CD14-positive monocyte (primary cell): ENCODE results near the gene EMILIN3. TPM values are rescaled to one million over a fixed set of nuclear protein-coding genes. Genes with fewer than 3 reads are reported as not detected.

ENCODE experiments used
- DNase-seq, 3 donors: peaks; one replicate each; pipeline ENCODE4 v3.0.0-alpha.2; 2011 to 2022
- H2AFZ ChIP-seq: 2 replicates; pipeline ENCODE4 v1.6.0; 2012; ENCODE audit warnings: mild to moderate bottlenecking, low read depth, low read length, inconsistent platforms; ENCODE audit not compliant: insufficient read depth, poor library complexity, severe bottlenecking
- H3K27ac ChIP-seq, 2 donors: 1 replicate in 1 of 2; 2 replicates in 1 of 2; pipeline ENCODE4 v1.5.1; 2012 to 2013; ENCODE audit warnings: low read length in 2 of 2, control low read depth in 1 of 2, inconsistent platforms in 1 of 2, low read depth in 1 of 2, mild to moderate bottlenecking in 1 of 2
- H3K27me3 ChIP-seq, 2 donors: one replicate each; pipeline versions ENCODE4 v1.6.0 to v1.6.1; 2011 to 2013; ENCODE audit warnings: low read length in 2 of 2; ENCODE audit not compliant: control insufficient read depth in 2 of 2, insufficient read depth in 2 of 2
- H3K36me3 ChIP-seq, 2 donors: replicated peaks in 1 of 2; 1 replicate in 1 of 2; 2 replicates in 1 of 2; pipeline versions ENCODE4 v1.5.1 to v1.6.1; 2012 to 2013; ENCODE audit warnings: low read length in 2 of 2, control low read depth in 1 of 2, inconsistent platforms in 1 of 2, mild to moderate bottlenecking in 1 of 2; ENCODE audit not compliant: insufficient read depth in 2 of 2, control insufficient read depth in 1 of 2
- H3K4me1 ChIP-seq, 2 donors: 1 replicate in 1 of 2; 2 replicates in 1 of 2; pipeline versions ENCODE4 v1.5.1 to v1.6.1; 2012 to 2013; ENCODE audit warnings: low read length in 2 of 2, control low read depth in 1 of 2, inconsistent platforms in 1 of 2, mild to moderate bottlenecking in 1 of 2, moderate library complexity in 1 of 2; ENCODE audit not compliant: insufficient read depth in 2 of 2, control insufficient read depth in 1 of 2
- H3K4me2 ChIP-seq: replicated peaks from 2 replicates; pipeline ENCODE3; 2012; ENCODE audit warnings: low read length, moderate library complexity, mild to moderate bottlenecking; ENCODE audit not compliant: poor library complexity, severe bottlenecking; ENCODE audit errors: extremely low read depth
- H3K4me3 ChIP-seq, 3 experiments: fragments of 200-600 bp in 1 of 3; sonication (generic) in 1 of 3; replicated peaks in 1 of 3; 1 replicate in 2 of 3; 2 replicates in 1 of 3; pipeline ENCODE4 v1.5.1; 2011 to 2013; ENCODE audit warnings: low read length in 3 of 3, mild to moderate bottlenecking in 3 of 3, control low read depth in 2 of 3, low read depth in 2 of 3, inconsistent platforms in 1 of 3, moderate library complexity in 1 of 3
- H3K79me2 ChIP-seq: 2 replicates; pipeline ENCODE4 v1.6.0; 2012; ENCODE audit warnings: mild to moderate bottlenecking, control low read depth, inconsistent platforms, low read length, moderate library complexity; ENCODE audit not compliant: insufficient read depth
- H3K9ac ChIP-seq: 2 replicates; pipeline ENCODE4 v1.6.0; 2017; ENCODE audit warnings: low read length, mild to moderate bottlenecking; ENCODE audit not compliant: insufficient read depth, poor library complexity, severe bottlenecking
- H3K9me3 ChIP-seq, 2 donors: replicated peaks in 1 of 2; 1 replicate in 1 of 2; 2 replicates in 1 of 2; pipeline versions ENCODE4 v1.5.1 to v1.6.1; 2012 to 2013; ENCODE audit warnings: low read length in 2 of 2, control low read depth in 1 of 2; ENCODE audit not compliant: control insufficient read depth in 1 of 2, insufficient read depth in 1 of 2
- H4K20me1 ChIP-seq: 2 replicates; pipeline ENCODE4 v1.6.0; 2012; ENCODE audit warnings: mild to moderate bottlenecking, low read length, control low read depth, moderate library complexity; ENCODE audit not compliant: insufficient read depth
- H3K27ac Mint-ChIP-seq, 7 donors: one replicate each; pipeline ENCODE4 v1.8.0; 2020; ENCODE audit warnings: mild to moderate bottlenecking in 7 of 7, mixed read lengths in 7 of 7, moderate library complexity in 6 of 7, inconsistent platforms in 2 of 7
- H3K27me3 Mint-ChIP-seq, 3 donors: one replicate each; pipeline ENCODE4 v1.8.0; 2021 to 2022; ENCODE audit warnings: low read depth in 3 of 3, mild to moderate bottlenecking in 3 of 3, mixed read lengths in 3 of 3, moderate library complexity in 3 of 3, inconsistent platforms in 1 of 3
- H3K36me3 Mint-ChIP-seq, 2 donors: one replicate each; pipeline ENCODE4 v1.8.0; 2020; ENCODE audit warnings: mixed read lengths in 2 of 2, inconsistent platforms in 1 of 2, mild to moderate bottlenecking in 1 of 2
- H3K4me1 Mint-ChIP-seq: one replicate; pipeline ENCODE4 v1.8.0; 2020; ENCODE audit warnings: mild to moderate bottlenecking, mixed read lengths
- H3K4me3 Mint-ChIP-seq, 2 donors: one replicate each; pipeline ENCODE4 v1.8.0; 2020; ENCODE audit warnings: mild to moderate bottlenecking in 2 of 2, mixed read lengths in 2 of 2, moderate library complexity in 1 of 2
- H3K9me3 Mint-ChIP-seq, 7 donors: one replicate each; pipeline ENCODE4 v1.8.0; 2020 to 2022; ENCODE audit warnings: mixed read lengths in 7 of 7, mild to moderate bottlenecking in 6 of 7, moderate library complexity in 6 of 7, inconsistent platforms in 2 of 7
- CTCF ChIP-seq: fragments of 200-600 bp; IDR thresholded peaks from one replicate; pipeline ENCODE4 v1.8.0; 2022; ENCODE audit warnings: antibody characterized with exemption, mild to moderate bottlenecking
- WGBS: methylation state at CpG from one replicate; pipeline ENCODE4 v1.1.5; 2013; ENCODE audit warnings: missing lambda C conversion rate; ENCODE audit not compliant: insufficient coverage; 5-methylcytosine and 5-hydroxymethylcytosine counted together
- intact Hi-C, 2 donors: fragments of 100-400 bp; cut with micrococcal nuclease; formaldehyde crosslinking; loops; one replicate each; pipeline versions ENCODE4 v1.15.0 to v1.15.1; 2023
- polyA plus RNA-seq, 3 donors: library from polyadenylated mRNA; depleted of rRNA in 1 of 3; unstranded in 2 of 3; stranded (reverse) in 1 of 3; fragments of 300-500 nt in 2 of 3; fragments of >200 nt in 1 of 3; fragmentation: Illumina TruSeq in 2 of 3; gene quantifications; 1 replicate in 2 of 3; 2 replicates in 1 of 3; pipeline ENCODE4 v1.2.3, GENCODE V29; 2012 to 2021

EMILIN3 gene
- polyA plus RNA-seq, 3 donors: not detected

- Histone ChIP-seq H3K4me3 (no peak overlapping the region), H3K36me3 (peaks cover 63 to 97% of the 10 kb centered on the region in 2 donors), H3K4me2 (no peak overlapping the region), H3K79me2 (no peaks in the 10 kb centered on the region), H3K4me1 (peaks cover 7% of the 10 kb centered on the region in 2 donors), H3K9ac (no peak overlapping the region), H3K27ac (no peak overlapping the region), H2AFZ (no peak overlapping the region), H3K27me3 (no peaks in the 10 kb centered on the region), H4K20me1 (no peaks in the 10 kb centered on the region), H3K9me3 (no peaks in the 10 kb centered on the region)
- no peak for TF ChIP-seq CTCF
- intact Hi-C loops: no loop called here
- no peak overlapping the region for H3K4me3 Mint-ChIP-seq
- H3K9me3 Mint-ChIP-seq: no peaks in the 10 kb centered on the region
- peak overlapping the region in 1 of 7 donors; percentile 71 for H3K27ac Mint-ChIP-seq
- WGBS: 96% methylated on average over 5 of the region's 7 CpGs
- H3K4me1 Mint-ChIP-seq: peaks cover 18% of the 10 kb centered on the region
- peaks cover 0 to 8% (median 6%) of the 10 kb centered on the region in 3 donors for H3K27me3 Mint-ChIP-seq
- H3K36me3 Mint-ChIP-seq: peaks cover 81 to 89% of the 10 kb centered on the region in 2 donors
- no peak for DNase-seq
Observed at GRCh38 chr20:41406896-41407444, 40.4 kb upstream of the EMILIN3 start.

GRCh38 chr20:41406353-41406752 lies 39.7 kb upstream of the EMILIN3 start:
- H2AFZ ChIP-seq: no peak overlapping the region
- no peaks in the 10 kb centered on the region for H3K79me2 ChIP-seq
- H3K9me3 Mint-ChIP-seq: no peaks in the 10 kb centered on the region
- H3K4me2 ChIP-seq: no peak overlapping the region
- peaks cover 0 to 8% (median 6%) of the 10 kb centered on the region in 3 donors for H3K27me3 Mint-ChIP-seq
- no peak overlapping the region for H3K27ac Mint-ChIP-seq
- peaks cover 58 to 94% of the 10 kb centered on the region in 2 donors for H3K36me3 ChIP-seq
- H3K4me1 Mint-ChIP-seq: peaks cover 18% of the 10 kb centered on the region
- no peaks in the 10 kb centered on the region for H4K20me1 ChIP-seq
- H3K9me3 ChIP-seq: no peaks in the 10 kb centered on the region
- DNase-seq: no peak
- H3K4me3 ChIP-seq: no peak overlapping the region
- intact Hi-C loops: no loop called here
- peaks cover 78 to 89% of the 10 kb centered on the region in 2 donors for H3K36me3 Mint-ChIP-seq
- no peak overlapping the region for H3K9ac ChIP-seq
- no peak for TF ChIP-seq CTCF
- H3K4me3 Mint-ChIP-seq: no peak overlapping the region
- no peaks in the 10 kb centered on the region for H3K27me3 ChIP-seq
- H3K4me1 ChIP-seq: peaks cover 7% of the 10 kb centered on the region in 2 donors
- 97% methylated on average over 4 of the region's 10 CpGs for WGBS
- H3K27ac ChIP-seq: no peak overlapping the region
